ENCODE data around the gene TIMM21. TPM values are rescaled to one million over a fixed set of nuclear protein-coding genes. Genes with fewer than 3 reads are reported as not detected.
A peak's percentile ranks its signal among the peaks of the same experiment; 100 is the strongest.

The TIMM21 gene
- total and polyA plus RNA-seq, 2 of the 13 experiments (the other 11 are each of a cell fraction or from before 2014, with no cell fraction given) = 29.6 to 62.3 TPM

DNA sequence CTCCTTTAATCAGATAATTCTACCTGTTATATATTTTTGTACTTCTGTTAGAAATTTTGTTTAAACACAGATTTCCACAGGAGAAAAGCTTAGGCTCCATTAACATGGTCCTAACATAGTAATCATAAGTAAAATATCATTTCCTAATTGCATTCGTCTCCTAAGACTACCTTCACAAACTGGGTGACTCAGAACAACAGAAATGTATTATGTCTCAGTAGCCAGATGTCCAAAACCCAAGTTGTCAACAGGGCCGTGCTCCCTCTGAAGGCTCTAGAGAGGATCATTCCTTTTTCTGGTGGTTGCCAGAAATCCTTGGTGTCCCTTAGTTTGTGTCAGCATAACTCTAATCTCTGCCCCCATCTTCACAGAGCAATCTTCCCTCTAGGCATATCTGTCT lies 6.1 kb upstream of the TIMM21 start:
- no peak for DNase-seq (ENCODE audit: low spot score)
- in situ Hi-C loops (cut with HindIII; ENCODE audit: extremely low pct_ligation_motif_present, low pct_unique_long_range_greater_than_20kb) (no loop called here), intact Hi-C loops (cut with micrococcal nuclease; ENCODE audit: unreplicated experiment) (no loop called here)
- peaks cover 4 to 33% of the 10 kb centered on the region in 2 experiments; a peak in 4 of 5 replicates for H3K27me3 ChIP-seq (ENCODE audit: control insufficient read depth in 1 of 2, insufficient read depth in 2 of 2, low read length in 2 of 2)
- TF ChIP-seq ZNF160 (CRISPR knock-in tag; IDR thresholded peaks at IDR 0.05) (no peak), TCF12 (IDR thresholded peaks at IDR 0.05) (no peak), TCF12 (CRISPR knock-in tag; IDR thresholded peaks at IDR 0.05) (no peak), ZNF773 (CRISPR knock-in tag; IDR thresholded peaks at IDR 0.05; ENCODE audit: borderline replicate concordance) (no peak), NR2F1 (CRISPR knock-in tag; IDR thresholded peaks at IDR 0.05) (no peak), ZNF776 (CRISPR knock-in tag; IDR thresholded peaks at IDR 0.05) (no peak)
- TF ChIP-seq, protein P1, sequence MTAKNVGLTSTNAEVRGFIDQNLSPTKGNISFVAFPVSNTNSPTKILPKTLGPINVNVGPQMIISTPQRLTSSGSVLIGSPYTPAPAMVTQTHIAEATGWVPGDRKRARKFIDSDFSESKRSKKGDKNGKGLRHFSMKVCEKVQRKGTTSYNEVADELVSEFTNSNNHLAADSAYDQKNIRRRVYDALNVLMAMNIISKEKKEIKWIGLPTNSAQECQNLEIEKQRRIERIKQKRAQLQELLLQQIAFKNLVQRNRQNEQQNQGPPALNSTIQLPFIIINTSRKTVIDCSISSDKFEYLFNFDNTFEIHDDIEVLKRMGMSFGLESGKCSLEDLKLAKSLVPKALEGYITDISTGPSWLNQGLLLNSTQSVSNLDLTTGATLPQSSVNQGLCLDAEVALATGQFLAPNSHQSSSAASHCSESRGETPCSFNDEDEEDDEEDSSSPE (CRISPR knock-in tag; IDR thresholded peaks at IDR 0.05) = no peak
- no peak overlapping the region for H3K9ac ChIP-seq (ENCODE audit: insufficient read depth, low read depth, low read length)
- POLR2A ChIA-PET = no interaction called here
- no peaks in the 10 kb centered on the region for H3K9me3 ChIP-seq (ENCODE audit: low read length)
- H2AFZ ChIP-seq (ENCODE audit: low read length) = no peak overlapping the region
- H3K4me1 ChIP-seq (ENCODE audit: insufficient read depth, low read length) = peaks cover 6% of the 10 kb centered on the region; the same call in 1 of the 2 replicates
- no peak for FAIRE-seq
- no peak overlapping the region for H3K4me2 ChIP-seq (ENCODE audit: low read depth, low read length)
- H3K36me3 ChIP-seq (replicated peaks in 1 of 2; ENCODE audit: control insufficient read depth in 1 of 2, insufficient read depth in 2 of 2, low read length in 2 of 2) = no peaks in the 10 kb centered on the region
- no peak overlapping the region for H3K27ac ChIP-seq (ENCODE audit: extremely low read length, insufficient read depth, low read length)
- H4K20me1 ChIP-seq (ENCODE audit: insufficient read depth, low read length) = no peaks in the 10 kb centered on the region
- BruUV-seq (replicated peaks) = no TSS peak
- H3K79me2 ChIP-seq (ENCODE audit: insufficient read depth, low read length) = no peaks in the 10 kb centered on the region
- H3K4me3 ChIP-seq (replicated peaks in 1 of 3; ENCODE audit: insufficient read depth in 1 of 3, low read depth in 2 of 3, low read length in 3 of 3) = no peak overlapping the region
- no peak for ATAC-seq
- 2% methylated on average over 2 of the region's 2 CpGs for WGBS (ENCODE audit: low lambda C conversion rate)
- CTCF ChIA-PET (ENCODE audit: low intra/inter-chr PET ratio, low total read pairs) = no interaction called here

- ChIA-PET CTCF (ENCODE audit: low intra/inter-chr PET ratio, low total read pairs) (no interaction called here), POLR2A (no interaction called here)
- intact Hi-C loops (cut with micrococcal nuclease; ENCODE audit: unreplicated experiment) = loop anchor here (5.0 kb wide), 1 partner anchor 351 kb away; the partner anchor contains the start of gene CNDP2
- Histone ChIP-seq H4K20me1 (ENCODE audit: insufficient read depth, low read length) (no peaks in the 10 kb centered on the region), H3K9ac (ENCODE audit: insufficient read depth, low read depth, low read length) (no peak overlapping the region), H3K4me3 (replicated peaks in 1 of 3; ENCODE audit: insufficient read depth in 1 of 3, low read depth in 2 of 3, low read length in 3 of 3) (peak overlapping the region in 2 of 3 experiments; percentile 63 to 80; a peak in 3 of 6 replicates), H3K79me2 (ENCODE audit: insufficient read depth, low read length) (peaks cover 34% of the 10 kb centered on the region), H3K9me3 (ENCODE audit: low read length) (no peaks in the 10 kb centered on the region), H3K27me3 (ENCODE audit: control insufficient read depth in 1 of 2, insufficient read depth in 2 of 2, low read length in 2 of 2) (peaks cover 0 to 5% of the 10 kb centered on the region in 2 experiments; a peak in 3 of 5 replicates), H2AFZ (ENCODE audit: low read length) (no peak overlapping the region), H3K4me2 (ENCODE audit: low read depth, low read length) (peak overlapping the region; percentile 94), H3K4me1 (ENCODE audit: insufficient read depth, low read length) (peaks cover 31% of the 10 kb centered on the region), H3K36me3 (replicated peaks in 1 of 2; ENCODE audit: control insufficient read depth in 1 of 2, insufficient read depth in 2 of 2, low read length in 2 of 2) (peaks cover 7 to 14% of the 10 kb centered on the region in 2 experiments; a peak in 4 of 5 replicates), H3K27ac (ENCODE audit: extremely low read length, insufficient read depth, low read length) (no peak overlapping the region)
- 18% methylated on average over 3 of the region's 3 CpGs for WGBS (ENCODE audit: low lambda C conversion rate)
- no peak for DNase-seq (ENCODE audit: low spot score)
- in situ Hi-C loops (cut with HindIII; ENCODE audit: extremely low pct_ligation_motif_present, low pct_unique_long_range_greater_than_20kb) = no loop called here
- no peak for FAIRE-seq
- no peak for ATAC-seq
- no TSS peak for BruUV-seq (replicated peaks)
- TF ChIP-seq, protein P2, sequence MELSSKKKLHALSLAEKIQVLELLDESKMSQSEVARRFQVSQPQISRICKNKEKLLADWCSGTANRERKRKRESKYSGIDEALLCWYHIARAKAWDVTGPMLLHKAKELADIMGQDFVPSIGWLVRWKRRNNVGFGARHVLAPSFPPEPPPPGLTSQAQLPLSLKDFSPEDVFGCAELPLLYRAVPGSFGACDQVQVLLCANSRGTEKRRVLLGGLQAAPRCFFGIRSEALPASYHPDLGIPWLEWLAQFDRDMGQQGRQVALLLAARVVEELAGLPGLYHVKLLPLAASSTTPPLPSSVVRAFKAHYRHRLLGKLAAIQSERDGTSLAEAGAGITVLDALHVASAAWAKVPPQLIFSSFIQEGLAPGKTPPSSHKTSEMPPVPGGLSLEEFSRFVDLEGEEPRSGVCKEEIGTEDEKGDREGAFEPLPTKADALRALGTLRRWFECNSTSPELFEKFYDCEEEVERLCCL (CRISPR knock-in tag; IDR thresholded peaks at IDR 0.05; ENCODE audit: borderline replicate concordance) = no peak
- TF ChIP-seq ZNF382 (CRISPR knock-in tag; IDR thresholded peaks at IDR 0.05; ENCODE audit: borderline replicate concordance) (no peak), HIVEP1 (CRISPR knock-in tag; IDR thresholded peaks at IDR 0.05) (no peak), FOXC1 (CRISPR knock-in tag; IDR thresholded peaks at IDR 0.05; ENCODE audit: borderline replicate concordance) (no peak), ZNF879 (CRISPR knock-in tag; IDR thresholded peaks at IDR 0.05) (no peak), GMEB2 (CRISPR knock-in tag; IDR thresholded peaks at IDR 0.05; ENCODE audit: low read depth) (no peak)
Observed at GRCh38 chr18:74146756-74147155, 1.6 kb upstream of the TIMM21 start.

Measured in HepG2 (cell line).